OCI-LY7 (cell line): ENCODE measurements around the gene SNCB. TPM values are rescaled to one million over a fixed set of nuclear protein-coding genes. Genes with fewer than 3 reads are reported as not detected.

Experiments used
- BruUV-seq: library from RNA; stranded (reverse); fragments of 400-500 nt; replicated peaks from 2 replicates; lab custom pipeline; 2021; lab: Mats Ljungman, UMichigan
- CTCF ChIA-PET: fragments of 300-600 bp; sonication (Branson Sonifier 250); formaldehyde crosslinking; loops from one replicate; lab custom pipeline; 2022; ENCODE audit warnings: antibody characterized with exemption; ENCODE audit not compliant: unreplicated experiment; lab: Charles Lee
- POLR2A ChIA-PET: fragments of 300-600 bp; sonication (Branson Sonifier 250); formaldehyde crosslinking; loops from one replicate; lab custom pipeline; 2022; ENCODE audit warnings: antibody characterized with exemption; lab: Charles Lee
- DNase-seq: peaks from one replicate; pipeline ENCODE4 v3.0.0-alpha.2; 2015; ENCODE audit warnings: low spot score
- H2AFZ ChIP-seq: fragments of 200-600 bp; sonication (generic), shearing (Covaris generic); 2 replicates; pipeline ENCODE4 v1.6.1; 2014; ENCODE audit warnings: mild to moderate bottlenecking, antibody characterized with exemption, low read length, moderate library complexity
- H3K27ac ChIP-seq: fragments of 200-600 bp; sonication (generic); 2 replicates; pipeline ENCODE4 v1.5.1; 2014; ENCODE audit warnings: mixed run types, low read depth, mild to moderate bottlenecking, moderate library complexity, low read length, inconsistent platforms; ENCODE audit not compliant: poor library complexity, severe bottlenecking
- H3K36me3 ChIP-seq: fragments of 200-600 bp; sonication (generic); 2 replicates; pipeline ENCODE4 v1.6.1; 2014; ENCODE audit warnings: mild to moderate bottlenecking, antibody characterized with exemption, low read length, moderate library complexity, mixed read lengths; ENCODE audit not compliant: insufficient read depth
- H3K4me1 ChIP-seq: fragments of 200-600 bp; sonication (generic); 2 replicates; pipeline ENCODE4 v1.5.1; 2014; ENCODE audit warnings: mild to moderate bottlenecking, low read length; ENCODE audit not compliant: insufficient read depth, poor library complexity, severe bottlenecking
- H3K4me2 ChIP-seq: fragments of 200-600 bp; sonication (generic); 2 replicates; pipeline ENCODE4 v1.6.1; 2014; ENCODE audit warnings: mild to moderate bottlenecking, low read length
- H3K4me3 ChIP-seq: fragments of 200-600 bp; sonication (generic); 2 replicates; pipeline ENCODE4 v1.5.1; 2014; ENCODE audit warnings: mild to moderate bottlenecking, low read depth, low read length; ENCODE audit not compliant: poor library complexity, severe bottlenecking
- H3K79me2 ChIP-seq: fragments of 200-600 bp; sonication (generic); 2 replicates; pipeline ENCODE4 v1.6.1; 2016; ENCODE audit warnings: low read depth, mild to moderate bottlenecking, low read length, moderate library complexity, mixed read lengths; ENCODE audit not compliant: insufficient read depth
- H3K9me2 ChIP-seq: fragments of 200-600 bp; sonication (generic); 2 replicates; pipeline ENCODE4 v1.6.1; 2016; ENCODE audit warnings: mild to moderate bottlenecking, low read length, mixed read lengths; ENCODE audit not compliant: insufficient read depth
- H3K9me3 ChIP-seq: fragments of 200-600 bp; sonication (generic); 2 replicates; pipeline ENCODE4 v1.6.1; 2014; ENCODE audit warnings: mild to moderate bottlenecking, mixed run types, low read length, mixed read lengths
- H4K20me1 ChIP-seq: fragments of 200-600 bp; sonication (generic); 2 replicates; pipeline ENCODE4 v1.6.1; 2014; ENCODE audit warnings: mild to moderate bottlenecking, antibody characterized with exemption, low read length, moderate library complexity, mixed read lengths; ENCODE audit not compliant: insufficient read depth
- CTCF ChIP-seq: fragments of 200-600 bp; sonication (generic); conservative IDR thresholded peaks from 2 replicates; pipeline ENCODE4 v1.5.1; 2014; ENCODE audit warnings: mild to moderate bottlenecking, antibody characterized with exemption, low read length, moderate library complexity, mixed read lengths
- EZH2phosphoT487 ChIP-seq: fragments of 200-600 bp; sonication (generic); IDR thresholded peaks from 2 replicates; pipeline ENCODE4 v1.6.1; 2018; ENCODE audit warnings: low read depth, borderline replicate concordance, mild to moderate bottlenecking, mixed run types, antibody characterized with exemption, low read length, moderate library complexity, mixed read lengths
- intact Hi-C: fragments of 100-400 bp; cut with micrococcal nuclease; formaldehyde crosslinking; loops from one replicate; pipeline ENCODE4 v1.10.0; 2022; ENCODE audit not compliant: unreplicated experiment
- total RNA-seq, 2 experiments: library from RNA; depleted of rRNA in 1 of 2; stranded (reverse); fragments of >200 nt in 1 of 2; shearing (Covaris generic) in 1 of 2; gene quantifications; 2 replicates each; pipeline ENCODE4 v1.2.3, GENCODE V29; 2014 to 2022

Gene SNCB
- total RNA-seq, 2 experiments from 2014 or later = 0.50 to 3.5 TPM

GRCh38 chr5:176583076-176583475, 47.3 kb downstream of the SNCB start:
- H3K27ac ChIP-seq = no peak overlapping the region
- peaks cover 15% of the 10 kb centered on the region for H3K9me3 ChIP-seq
- H3K36me3 ChIP-seq = no peaks in the 10 kb centered on the region
- TF ChIP-seq EZH2phosphoT487 (no peak), CTCF (no peak)
- CTCF ChIA-PET = no interaction called here
- no peak overlapping the region for H3K4me2 ChIP-seq
- no peaks in the 10 kb centered on the region for H3K4me1 ChIP-seq
- no TSS peak for BruUV-seq
- H3K9me2 ChIP-seq = no peaks in the 10 kb centered on the region
- POLR2A ChIA-PET = no interaction called here
- H3K79me2 ChIP-seq = no peaks in the 10 kb centered on the region
- DNase-seq = no peak
- no peak overlapping the region for H2AFZ ChIP-seq
- no peaks in the 10 kb centered on the region for H4K20me1 ChIP-seq
- H3K4me3 ChIP-seq = no peak overlapping the region
- intact Hi-C loops = no loop called here

DNA sequence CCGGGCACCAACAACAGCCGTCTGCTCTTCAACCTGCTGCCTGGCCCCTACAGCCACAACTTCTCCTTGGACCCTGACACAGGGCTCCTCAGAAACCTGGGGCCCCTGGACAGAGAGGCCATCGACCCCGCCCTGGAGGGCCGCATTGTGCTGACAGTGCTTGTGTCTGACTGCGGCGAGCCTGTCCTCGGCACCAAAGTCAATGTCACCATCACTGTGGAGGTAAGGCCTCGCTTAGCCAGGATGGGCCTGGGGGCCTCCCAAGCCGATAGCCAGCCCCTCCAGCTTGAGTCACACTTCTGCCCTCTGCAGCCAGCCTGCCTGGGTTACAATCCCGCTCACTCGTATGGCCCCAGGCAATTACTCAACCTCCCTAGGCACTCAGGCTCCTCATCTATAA, 49.0 kb downstream of the SNCB start:
- peaks cover 15% of the 10 kb centered on the region for H3K9me3 ChIP-seq
- no peaks in the 10 kb centered on the region for H3K9me2 ChIP-seq
- H3K4me1 ChIP-seq = no peaks in the 10 kb centered on the region
- no peaks in the 10 kb centered on the region for H4K20me1 ChIP-seq
- DNase-seq = no peak
- H3K4me3 ChIP-seq = no peak overlapping the region
- TF ChIP-seq CTCF = no peak
- no peak for TF ChIP-seq EZH2phosphoT487
- BruUV-seq = no TSS peak
- ChIA-PET POLR2A (no interaction called here), CTCF (no interaction called here)
- no peak overlapping the region for H2AFZ ChIP-seq
- H3K79me2 ChIP-seq = no peaks in the 10 kb centered on the region
- no peak overlapping the region for H3K4me2 ChIP-seq
- no peaks in the 10 kb centered on the region for H3K36me3 ChIP-seq
- intact Hi-C loops = no loop called here
- H3K27ac ChIP-seq = no peak overlapping the region

DNA sequence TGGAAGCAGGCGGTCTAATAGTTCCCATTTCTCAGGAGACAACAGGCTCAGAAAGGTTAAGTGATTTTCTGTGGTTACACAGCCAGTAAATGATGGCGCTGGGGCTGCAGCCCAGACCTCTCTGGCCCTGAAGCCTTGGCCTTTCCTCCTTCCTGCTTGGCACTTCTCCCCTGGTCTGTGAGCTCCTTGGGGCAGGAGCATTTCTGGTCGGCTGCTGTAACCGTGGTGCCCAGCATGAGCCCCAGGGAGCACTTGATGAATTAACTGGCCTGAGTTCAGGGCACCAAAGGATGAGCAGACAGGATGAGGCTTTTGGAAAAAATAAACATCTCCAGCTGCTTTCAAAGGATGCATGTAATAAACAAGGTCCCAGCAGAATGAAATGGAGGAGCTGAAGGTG, 51.0 kb downstream of the SNCB start:
- POLR2A ChIA-PET = interaction anchor here (1.0 kb wide), 1 partner anchor 23 kb away, joined by 4 read pairs; no protein-coding TSS in a partner anchor
- H3K9me2 ChIP-seq = no peaks in the 10 kb centered on the region
- H3K27ac ChIP-seq = no peak overlapping the region
- H3K9me3 ChIP-seq = 0 out of 2 replicates have a peak, but pooled peaks cover under 1% of the 10 kb centered on the region
- no peak overlapping the region for H3K4me2 ChIP-seq
- no TSS peak for BruUV-seq
- no peaks in the 10 kb centered on the region for H4K20me1 ChIP-seq
- no peak overlapping the region for H3K4me3 ChIP-seq
- no peaks in the 10 kb centered on the region for H3K4me1 ChIP-seq
- no peak overlapping the region for H2AFZ ChIP-seq
- CTCF ChIA-PET = no interaction called here
- no peak for DNase-seq
- no peaks in the 10 kb centered on the region for H3K79me2 ChIP-seq
- no peaks in the 10 kb centered on the region for H3K36me3 ChIP-seq
- TF ChIP-seq EZH2phosphoT487 = no peak
- no peak for TF ChIP-seq CTCF
- intact Hi-C loops = loop anchor here (10.0 kb wide), 1 partner anchor 855 kb away; no protein-coding TSS in a partner anchor
